T-helper 1 cell (primary cell): ENCODE measurements around the gene ZNF780A.
"Not testable (repeated sequence)": the region's sequence is repeated elsewhere in the genome, so short reads cannot be mapped to it uniquely, and the experiment has no call there.

ENCODE experiments used
- DNase-seq, 5 donors: peaks; one replicate each; pipeline ENCODE4 v3.0.0-alpha.2; 2012 to 2020
- total RNA-seq, 4 donors: gene quantifications; one replicate each; lab custom pipeline; 2026; lab: John Stamatoyannopoulos, UW

Gene ZNF780A
- 7.8 to 22.2 (median 15.0) reads per million in 4 donors for total RNA-seq

DNA sequence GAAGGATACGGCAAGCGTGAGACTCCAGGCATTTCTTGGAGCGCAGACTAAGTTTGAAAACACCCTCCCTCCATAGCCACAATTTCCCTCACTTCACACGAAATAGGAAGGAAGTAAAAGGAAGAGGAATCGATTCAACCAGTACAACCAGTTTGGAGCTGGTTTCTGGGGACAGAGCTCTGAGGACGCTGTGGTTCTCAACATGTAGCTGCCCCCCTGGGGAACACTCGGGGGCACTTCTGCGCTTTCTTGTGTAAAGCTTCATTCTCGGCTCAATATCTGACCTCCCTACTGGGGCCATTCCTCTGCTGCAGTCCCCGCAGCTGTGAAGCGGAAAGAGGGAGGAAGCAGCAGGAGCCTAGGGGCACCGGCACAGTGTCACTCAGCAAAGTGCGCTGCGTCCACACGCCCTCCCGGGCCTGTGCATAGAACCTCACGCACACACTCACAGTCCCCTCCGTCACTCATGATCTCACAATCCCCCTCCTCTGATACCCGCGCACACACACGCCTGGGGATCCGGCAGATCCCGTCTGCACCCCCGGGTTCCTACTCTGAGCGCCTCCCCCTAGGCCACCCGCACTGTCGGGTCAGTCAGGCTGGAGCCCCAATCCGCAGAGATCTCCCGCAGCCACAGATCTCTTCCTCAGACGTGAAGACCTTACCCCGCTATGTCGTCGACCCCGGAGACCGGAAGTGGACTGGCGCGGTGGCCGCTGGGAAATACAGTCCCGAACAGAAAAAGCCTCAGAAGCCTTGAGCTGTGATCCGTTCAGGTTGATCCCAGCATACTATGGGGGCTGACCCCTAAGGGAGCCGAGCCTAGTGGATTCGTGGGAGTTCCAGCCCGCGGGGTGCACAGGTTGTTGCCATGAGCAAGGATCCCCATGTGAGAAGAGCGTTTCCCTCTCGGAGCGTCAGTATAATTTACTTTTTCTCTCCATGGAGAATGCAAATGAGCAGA, at the start of gene ZNF780A:
Gene ZNF780A (minus strand): TSS at position 703 of the 964 bp plus-strand sequence. CDS start 6,190 bp downstream, outside the sequence.
- peak; percentile 46 to 81 (median 64) for DNase-seq

- DNase-seq = peak in 2 of 5 donors; percentile 15 to 35
Observed at GRCh38 chr19:40139533-40140287, 49.0 kb upstream of the ZNF780A start.

DNA sequence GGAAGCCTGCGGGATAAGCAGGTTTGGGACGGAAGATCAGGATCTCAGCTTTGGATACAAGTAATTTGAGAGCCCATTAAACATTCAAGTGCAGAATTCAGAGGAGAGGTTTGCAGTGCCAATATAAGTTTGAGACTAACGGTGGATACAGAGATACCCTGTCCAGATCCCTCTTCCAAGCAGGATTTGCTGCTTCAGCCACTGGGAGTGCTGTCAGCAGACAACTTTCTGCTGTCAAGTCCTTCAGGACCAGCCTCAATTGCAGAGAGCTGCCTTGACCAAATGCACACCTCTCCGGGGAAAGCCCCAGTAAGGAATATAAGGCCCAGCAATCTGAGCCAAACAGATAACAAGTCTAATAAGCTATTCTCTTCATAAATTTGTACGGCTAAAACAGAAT, 46.1 kb upstream of the ZNF780A start:
- no peak for DNase-seq

DNA sequence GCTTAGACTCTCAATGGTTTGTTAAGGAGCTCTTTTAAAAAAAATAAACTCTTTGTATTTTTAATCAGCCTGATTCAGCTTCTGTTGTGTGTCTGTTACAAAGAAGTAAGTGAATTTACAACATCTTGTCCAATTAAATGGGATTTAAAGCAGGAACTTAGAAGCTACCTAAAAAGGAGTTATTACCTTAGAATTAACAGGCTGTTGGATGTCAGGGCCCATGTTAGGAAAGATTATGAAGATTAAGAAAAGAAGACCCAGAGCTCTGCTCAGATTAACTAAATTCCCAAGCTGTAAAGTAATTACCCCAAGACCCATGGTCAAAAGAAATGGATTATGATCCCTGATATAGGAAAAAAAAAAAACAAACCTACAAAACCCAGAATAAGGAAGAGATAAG, 44.1 kb upstream of the ZNF780A start:
- no peak for DNase-seq

- DNase-seq = no peak
Observed at GRCh38 chr19:40133491-40133890, 42.7 kb upstream of the ZNF780A start.

- no peak for DNase-seq
Observed at GRCh38 chr19:40130013-40130412, 39.3 kb upstream of the ZNF780A start.

GRCh38 chr19:40129425-40129824, 38.7 kb upstream of the ZNF780A start:
- DNase-seq = no peak

GRCh38 chr19:40128991-40129390, 38.2 kb upstream of the ZNF780A start:
- DNase-seq = no peak

- no peak for DNase-seq
Observed at GRCh38 chr19:40119380-40119779, 28.6 kb upstream of the ZNF780A start.

- DNase-seq = not testable (repeated sequence)
Observed at GRCh38 chr19:40118638-40119037, 27.9 kb upstream of the ZNF780A start.

DNA sequence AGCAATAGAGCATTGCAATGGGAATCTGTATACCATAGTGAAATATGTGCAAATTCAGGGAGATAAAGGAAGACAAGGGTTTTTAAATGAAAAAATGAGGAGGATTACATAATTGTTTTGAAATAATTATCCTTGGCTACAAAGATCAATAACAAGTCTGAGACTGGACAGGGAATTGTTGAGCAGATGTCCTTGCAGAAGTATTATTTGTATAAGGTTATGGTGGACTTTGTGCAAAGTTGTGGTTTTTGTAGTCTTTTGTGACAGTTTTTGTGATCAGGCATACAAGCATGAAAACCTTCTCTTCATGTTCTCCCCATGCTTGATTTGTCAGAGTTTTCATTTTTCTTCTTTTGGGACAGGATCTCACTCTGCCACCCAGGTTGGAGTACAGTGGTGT, 25.3 kb upstream of the ZNF780A start:
- no peak for DNase-seq

DNA sequence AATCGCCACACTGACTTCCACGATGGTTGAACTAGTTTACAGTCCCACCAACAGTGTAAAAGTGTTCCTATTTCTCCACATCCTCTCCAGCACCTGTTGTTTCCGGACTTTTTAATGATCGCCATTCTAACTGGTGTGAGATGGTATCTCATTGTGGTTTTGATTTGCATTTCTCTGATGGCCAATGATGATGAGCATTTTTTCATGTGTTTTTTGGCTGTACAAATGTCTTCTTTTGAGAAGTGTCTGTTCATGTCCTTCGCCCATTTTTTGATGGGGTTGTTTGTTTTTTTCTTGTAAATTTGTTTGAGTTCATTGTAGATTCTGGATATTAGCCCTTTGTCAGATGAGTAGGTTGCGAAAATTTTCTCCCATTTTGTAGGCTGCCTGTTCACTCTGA, 23.4 kb upstream of the ZNF780A start:
- DNase-seq = not testable (repeated sequence)

DNA sequence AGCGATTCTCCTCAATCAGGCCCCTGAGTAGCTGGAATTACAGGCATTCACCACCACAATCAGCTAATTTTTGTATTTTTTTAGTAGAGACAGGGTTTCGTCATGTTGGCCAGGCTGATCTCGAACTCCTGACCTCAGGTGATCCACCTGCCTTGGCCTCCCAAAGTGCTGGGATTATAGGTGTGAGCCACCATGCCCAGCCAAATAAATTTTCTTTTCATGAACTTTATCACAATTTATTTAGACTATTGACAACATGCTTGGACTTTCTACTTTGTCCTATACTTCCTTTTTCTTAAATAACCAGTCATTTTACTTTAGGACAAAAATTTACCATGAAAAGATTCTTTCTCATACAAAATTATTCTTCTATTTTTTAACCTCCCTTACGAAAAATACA, 21.5 kb upstream of the ZNF780A start:
- DNase-seq = not testable (repeated sequence)

DNA sequence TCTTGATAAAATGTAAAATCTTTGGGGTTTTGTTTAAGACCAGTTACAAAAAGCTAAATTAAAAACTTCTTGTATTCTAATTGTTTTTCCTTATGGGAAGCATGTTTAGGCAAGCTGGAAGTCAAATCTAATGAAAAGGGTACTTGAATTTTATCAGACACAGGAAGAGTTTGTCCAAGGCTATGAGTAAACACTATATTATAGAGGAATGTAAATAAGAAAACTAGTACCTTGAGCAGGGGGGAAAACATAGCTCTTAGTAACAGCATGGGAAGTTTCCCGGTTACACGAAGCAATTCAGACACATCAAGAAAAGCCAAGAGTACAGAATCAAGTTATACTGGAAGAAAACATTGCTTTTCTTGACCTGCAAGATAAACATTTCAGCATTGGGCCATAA, 19.8 kb upstream of the ZNF780A start:
- DNase-seq = no peak

DNA sequence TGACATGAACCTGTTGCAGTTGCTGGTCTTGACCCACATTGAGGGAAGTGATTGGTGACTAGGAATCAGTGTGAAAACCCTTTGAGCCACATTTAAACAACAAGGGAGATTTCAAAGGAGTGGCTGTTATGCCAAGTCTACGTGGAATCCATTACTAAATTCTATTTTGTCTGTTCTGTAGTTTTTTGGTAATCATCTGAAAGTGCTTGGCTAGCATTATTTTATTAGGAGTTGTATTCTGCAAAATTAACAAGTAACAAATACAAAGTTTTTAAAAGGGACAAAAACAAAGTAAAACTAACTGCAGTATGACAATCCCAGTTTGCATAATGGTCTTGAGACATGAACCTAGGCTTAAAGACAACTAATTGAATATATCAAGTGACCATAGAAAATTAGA, 14.0 kb upstream of the ZNF780A start:
- no peak for DNase-seq

- no peak for DNase-seq
Observed at GRCh38 chr19:40103600-40103999, 12.9 kb upstream of the ZNF780A start.

GRCh38 chr19:40101813-40102212, 11.1 kb upstream of the ZNF780A start:
- no peak for DNase-seq

DNA sequence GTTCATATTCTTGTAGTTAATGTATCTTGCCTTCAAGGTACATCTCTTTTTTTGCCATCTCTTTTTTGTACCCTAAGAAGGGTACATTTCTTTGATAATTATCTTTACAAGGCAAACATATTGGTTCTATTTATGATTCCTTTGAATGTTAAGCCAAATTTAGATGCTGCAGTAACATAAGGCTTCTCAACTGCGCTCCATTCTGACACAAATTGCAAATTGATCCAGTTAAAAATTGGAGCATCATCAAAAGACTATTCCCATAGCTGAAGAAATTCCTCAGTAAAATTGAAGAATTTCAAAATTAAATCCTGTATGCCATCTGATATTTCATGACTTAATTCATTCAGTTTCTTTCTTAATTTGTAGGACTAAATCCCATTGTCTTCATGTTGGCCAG, 2.7 kb upstream of the ZNF780A start:
- DNase-seq = no peak

DNA sequence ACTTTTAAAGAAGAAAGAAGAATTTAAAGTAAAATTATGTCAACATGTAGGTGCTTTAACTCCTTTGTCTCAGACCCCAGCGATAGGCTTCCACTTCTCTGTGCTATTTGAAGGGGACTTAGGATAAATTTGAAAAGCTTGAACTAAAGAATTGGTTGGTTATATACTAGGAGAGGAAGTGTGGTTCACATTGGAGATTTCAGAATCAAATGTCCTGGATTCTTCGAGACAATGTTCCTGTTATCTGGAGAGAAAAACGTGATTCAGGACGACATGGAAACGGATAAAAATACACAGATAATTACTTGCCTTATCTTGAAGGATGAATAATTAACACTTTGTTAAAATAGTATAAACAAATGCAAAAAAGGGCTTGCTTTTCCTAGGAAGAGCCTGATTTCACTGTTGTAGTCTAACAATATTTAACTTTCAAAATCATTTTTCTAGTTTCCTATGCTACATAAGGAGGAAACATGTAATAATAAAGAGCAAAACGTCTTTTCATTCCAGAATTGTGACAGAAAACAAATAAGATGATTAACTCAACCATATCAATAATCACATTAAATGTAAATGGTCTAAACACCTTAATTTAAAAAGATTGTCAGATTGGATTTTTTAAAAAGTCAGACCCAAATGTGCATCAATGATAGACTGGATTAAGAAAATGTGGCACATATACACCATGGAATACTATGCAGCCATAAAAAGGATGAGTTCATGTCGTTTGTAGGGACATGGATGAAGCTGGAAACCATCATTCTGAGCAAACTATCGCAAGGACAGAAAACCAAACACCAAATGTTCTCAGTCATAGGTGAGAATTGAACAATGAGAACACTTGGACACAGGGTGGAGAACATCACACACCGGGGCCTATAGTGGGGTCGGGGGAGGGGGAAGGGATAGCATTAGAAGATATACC, 724 bp upstream of the ZNF780A start:
- no peak for DNase-seq

DNA sequence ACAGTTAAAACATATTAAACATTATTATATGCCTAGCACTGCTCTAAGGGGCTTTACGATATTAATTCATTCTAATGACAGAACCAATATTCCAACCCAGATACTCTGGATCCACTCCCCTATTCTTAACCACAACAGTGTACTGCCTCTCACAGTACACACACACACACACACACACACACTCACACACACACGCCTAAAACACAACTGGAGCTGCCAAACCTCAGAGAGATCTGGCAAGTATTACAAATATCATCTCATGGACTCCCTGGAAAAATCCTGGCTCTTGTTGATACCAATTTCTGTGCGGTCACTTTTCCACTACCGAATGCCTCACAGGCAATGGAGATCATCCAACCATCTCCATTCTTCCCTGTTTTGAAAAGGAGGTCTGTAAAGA, 1.3 kb downstream of the ZNF780A start:
- DNase-seq = no peak

GRCh38 chr19:40088299-40089047, 2.3 kb downstream of the ZNF780A start:
- no peak for DNase-seq

DNA sequence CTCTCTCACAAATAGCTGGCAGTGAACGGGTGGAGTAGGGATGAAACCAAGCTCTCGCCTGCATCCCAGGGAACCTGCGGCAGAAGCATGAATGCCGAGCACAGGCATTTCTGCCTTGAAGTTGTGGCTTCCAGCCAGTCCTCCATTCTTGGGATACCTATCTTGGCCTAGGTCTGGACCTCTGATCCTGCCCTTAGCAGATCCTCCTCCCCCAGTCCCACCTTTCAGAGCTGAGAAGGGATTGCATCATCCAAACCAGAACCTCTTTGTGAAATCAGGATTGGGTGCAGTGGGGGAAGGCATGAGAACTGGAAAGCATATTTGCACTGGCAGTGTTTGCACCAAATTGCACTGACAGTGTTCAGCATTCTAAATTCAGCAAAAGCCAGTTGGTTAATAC, 5.8 kb downstream of the ZNF780A start:
- DNase-seq = no peak
